Measurements from ENCODE around the gene ROBO1.
A peak's percentile ranks its signal among the peaks of the same experiment; 100 is the strongest.
"Not testable (repeated sequence)": the region's sequence is repeated elsewhere in the genome, so short reads cannot be mapped to it uniquely, and the experiment has no call there.

ROBO1 gene

DNA sequence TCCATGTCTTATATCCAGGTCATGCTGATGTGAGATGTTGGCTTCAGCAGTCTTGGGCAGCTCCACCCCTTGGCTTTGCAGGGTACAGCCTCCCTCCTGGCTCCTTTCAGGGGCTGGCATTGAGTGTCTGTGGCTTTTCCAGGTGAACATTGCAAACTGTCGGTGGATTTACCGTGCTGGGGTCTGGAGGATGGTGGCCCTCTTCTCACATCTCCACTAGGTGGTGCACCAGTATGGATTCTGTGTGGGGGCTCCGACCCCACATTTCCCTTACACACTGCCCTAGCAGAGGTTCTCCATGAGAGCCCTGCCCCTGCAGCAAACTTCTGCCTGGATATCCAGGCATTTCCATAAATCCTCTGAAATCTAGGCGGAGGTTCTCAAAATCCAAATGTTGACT, 22.4 kb upstream of the ROBO1 start:
- DNase-seq (ENCODE audit: low read depth); H3K4me3 ChIP-seq (ENCODE audit: low read depth, low read length): not testable (repeated sequence)
- TF ChIP-seq, protein P1, sequence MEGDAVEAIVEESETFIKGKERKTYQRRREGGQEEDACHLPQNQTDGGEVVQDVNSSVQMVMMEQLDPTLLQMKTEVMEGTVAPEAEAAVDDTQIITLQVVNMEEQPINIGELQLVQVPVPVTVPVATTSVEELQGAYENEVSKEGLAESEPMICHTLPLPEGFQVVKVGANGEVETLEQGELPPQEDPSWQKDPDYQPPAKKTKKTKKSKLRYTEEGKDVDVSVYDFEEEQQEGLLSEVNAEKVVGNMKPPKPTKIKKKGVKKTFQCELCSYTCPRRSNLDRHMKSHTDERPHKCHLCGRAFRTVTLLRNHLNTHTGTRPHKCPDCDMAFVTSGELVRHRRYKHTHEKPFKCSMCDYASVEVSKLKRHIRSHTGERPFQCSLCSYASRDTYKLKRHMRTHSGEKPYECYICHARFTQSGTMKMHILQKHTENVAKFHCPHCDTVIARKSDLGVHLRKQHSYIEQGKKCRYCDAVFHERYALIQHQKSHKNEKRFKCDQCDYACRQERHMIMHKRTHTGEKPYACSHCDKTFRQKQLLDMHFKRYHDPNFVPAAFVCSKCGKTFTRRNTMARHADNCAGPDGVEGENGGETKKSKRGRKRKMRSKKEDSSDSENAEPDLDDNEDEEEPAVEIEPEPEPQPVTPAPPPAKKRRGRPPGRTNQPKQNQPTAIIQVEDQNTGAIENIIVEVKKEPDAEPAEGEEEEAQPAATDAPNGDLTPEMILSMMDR (conservative IDR thresholded peaks at IDR 0.05; ENCODE audit: low read depth, low read length): peak; percentile 16

DNA sequence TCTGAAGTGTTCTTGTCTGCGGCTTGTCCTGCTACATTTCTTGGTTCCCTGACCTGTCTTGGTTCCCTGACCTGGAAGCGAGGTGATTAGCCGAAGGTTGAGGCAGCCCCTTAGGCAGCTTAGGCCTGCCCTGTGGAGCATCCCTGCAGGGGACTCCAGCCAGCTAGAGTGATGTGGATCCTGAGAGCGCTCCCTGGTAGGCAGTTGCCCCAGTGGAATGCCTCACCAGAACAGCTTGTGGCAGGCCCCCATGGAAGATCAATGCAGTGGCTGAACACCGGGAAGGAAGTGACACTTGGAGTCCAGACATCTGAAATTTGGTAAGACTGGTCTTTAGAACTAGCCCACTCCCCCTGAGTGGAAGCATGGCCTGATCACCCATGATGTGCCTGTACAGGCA, 5.5 kb upstream of the ROBO1 start:
- DNase-seq (ENCODE audit: low read depth): no peak
- TF ChIP-seq, protein P1 (conservative IDR thresholded peaks at IDR 0.05; ENCODE audit: low read depth, low read length): no peak
- H3K4me3 ChIP-seq (ENCODE audit: low read depth, low read length): no peak overlapping the region

DNA sequence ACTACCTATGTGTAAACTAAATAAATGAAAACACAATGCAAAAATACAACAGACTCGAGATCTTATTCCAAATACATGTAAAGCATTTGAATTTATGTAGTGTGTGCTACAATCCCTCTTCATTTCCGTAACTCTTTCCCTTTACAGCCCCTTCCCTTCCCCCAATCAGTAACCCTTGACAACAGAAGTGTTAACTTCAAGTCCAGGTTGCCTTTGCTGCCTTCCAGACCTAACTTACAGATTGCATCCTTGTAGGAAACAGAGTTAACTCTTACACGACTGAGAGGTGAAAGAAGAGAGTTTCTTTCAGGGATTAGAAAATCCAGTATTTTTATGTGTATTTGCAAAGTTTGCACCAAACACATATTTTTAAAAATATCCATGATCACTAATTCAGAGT, 1.4 kb upstream of the ROBO1 start:
- DNase-seq (ENCODE audit: low read depth): no peak
- TF ChIP-seq, protein P1 (conservative IDR thresholded peaks at IDR 0.05; ENCODE audit: low read depth, low read length): no peak
- no peak overlapping the region for H3K4me3 ChIP-seq (ENCODE audit: low read depth, low read length)

DNA sequence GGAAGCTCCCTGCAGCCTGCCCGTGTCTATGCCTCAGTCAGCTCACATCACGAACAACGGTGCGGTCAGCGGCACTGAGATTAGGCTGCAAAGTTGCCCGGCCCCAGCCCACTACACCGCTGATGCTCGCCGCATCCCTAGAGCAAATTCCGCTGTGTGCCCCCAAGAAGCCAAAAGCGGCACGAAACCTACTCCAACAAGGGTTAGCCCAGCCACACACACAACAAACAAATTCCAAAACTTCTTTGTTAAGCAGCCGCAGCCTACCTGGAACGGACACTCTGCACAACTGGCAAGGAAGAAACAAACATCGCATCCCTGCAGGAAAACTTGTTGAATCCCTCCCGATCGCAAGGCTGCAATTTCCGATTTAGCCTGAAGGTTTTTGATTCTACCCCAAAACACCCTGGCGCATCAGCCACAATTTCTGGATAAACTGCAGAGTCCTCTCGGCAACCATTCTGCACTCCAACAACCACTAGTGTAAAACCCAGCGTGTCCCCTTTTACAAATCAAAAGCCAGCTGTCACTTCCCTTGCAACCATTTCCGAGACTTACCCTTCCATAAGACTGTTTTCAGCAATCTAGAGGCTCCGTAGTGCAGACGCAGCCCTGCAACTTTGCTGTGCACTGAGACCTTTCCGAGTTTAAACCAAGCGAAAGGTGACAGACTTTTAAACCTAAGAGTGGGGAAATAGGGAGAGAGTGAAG, 449 bp downstream of the ROBO1 start:
- H3K4me3 ChIP-seq (ENCODE audit: low read depth, low read length): peak overlapping the region; percentile 62
- TF ChIP-seq, protein P1 (conservative IDR thresholded peaks at IDR 0.05; ENCODE audit: low read depth, low read length): peak; percentile 53
- DNase-seq (ENCODE audit: low read depth): peak; percentile 57

DNA sequence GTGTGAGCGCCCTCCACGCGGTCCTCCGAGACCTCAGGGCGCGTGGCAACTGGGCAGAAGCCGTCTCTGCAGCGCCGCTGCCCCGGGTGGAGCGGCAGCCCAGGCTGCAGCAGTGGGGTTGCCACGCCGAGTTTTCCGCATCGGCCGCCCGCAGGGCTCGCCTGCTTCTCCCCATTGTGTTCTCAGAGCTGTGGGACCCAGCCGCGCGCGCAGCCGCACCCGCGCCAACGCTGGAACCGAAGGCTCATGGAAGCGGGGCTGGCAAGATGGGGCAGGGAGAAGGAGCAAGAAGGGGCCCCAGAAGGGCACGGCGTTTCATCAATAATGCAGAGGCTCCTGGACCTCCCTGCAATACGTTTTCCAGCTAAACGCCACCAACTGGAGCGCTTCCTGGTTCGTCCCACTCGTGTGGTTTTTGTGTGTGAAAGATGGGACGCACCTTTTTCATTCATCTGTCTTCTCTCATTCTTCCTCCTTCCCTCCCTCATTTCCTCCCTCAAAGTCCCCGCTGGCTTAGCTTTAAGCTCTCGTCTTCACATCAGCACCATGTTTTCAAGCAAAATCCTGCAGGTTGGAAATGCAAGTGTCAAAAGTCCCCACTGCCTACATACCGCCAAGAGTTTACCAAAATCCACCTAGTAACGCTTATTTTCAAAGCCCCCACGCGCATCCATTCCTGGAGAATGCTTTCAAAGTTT, 1.2 kb downstream of the ROBO1 start:
- TF ChIP-seq, protein P1 (conservative IDR thresholded peaks at IDR 0.05; ENCODE audit: low read depth, low read length): no peak
- peak overlapping the region; percentile 62 for H3K4me3 ChIP-seq (ENCODE audit: low read depth, low read length)
- DNase-seq (ENCODE audit: low read depth): peak; percentile 20

DNA sequence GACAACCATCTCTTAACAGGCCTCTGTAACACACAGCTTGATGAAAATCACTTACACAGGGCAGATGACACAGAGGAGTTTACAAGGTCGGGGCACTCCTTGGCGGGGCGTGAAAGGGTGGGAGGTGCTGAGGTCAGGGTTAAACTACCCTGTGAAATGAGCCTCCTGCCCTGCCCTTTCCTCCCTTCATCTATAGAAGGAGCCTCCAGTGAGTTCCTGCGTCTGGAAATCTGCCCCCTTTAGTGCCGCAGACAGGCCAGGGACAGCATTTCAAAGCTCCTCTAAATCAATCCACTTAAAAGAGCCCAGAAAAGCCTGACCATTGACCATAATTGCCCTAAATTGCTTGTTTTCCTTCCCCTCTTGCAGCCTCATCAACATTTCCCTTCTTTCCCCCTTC, 1.9 kb downstream of the ROBO1 start:
- H3K4me3 ChIP-seq (ENCODE audit: low read depth, low read length): peak overlapping the region; percentile 62
- DNase-seq (ENCODE audit: low read depth): peak; percentile 12
- TF ChIP-seq, protein P1 (conservative IDR thresholded peaks at IDR 0.05; ENCODE audit: low read depth, low read length): no peak
